T1000 (cell line): ENCODE results near the gene CLPX.
"Not testable (repeated sequence)": the region's sequence is repeated elsewhere in the genome, so short reads cannot be mapped to it uniquely, and the experiment has no call there.

Source experiments
- DNase-seq: peaks from one replicate; lab custom pipeline; 2025; ENCODE audit warnings: mixed read lengths; lab: John Stamatoyannopoulos, UW

The CLPX gene

DNA sequence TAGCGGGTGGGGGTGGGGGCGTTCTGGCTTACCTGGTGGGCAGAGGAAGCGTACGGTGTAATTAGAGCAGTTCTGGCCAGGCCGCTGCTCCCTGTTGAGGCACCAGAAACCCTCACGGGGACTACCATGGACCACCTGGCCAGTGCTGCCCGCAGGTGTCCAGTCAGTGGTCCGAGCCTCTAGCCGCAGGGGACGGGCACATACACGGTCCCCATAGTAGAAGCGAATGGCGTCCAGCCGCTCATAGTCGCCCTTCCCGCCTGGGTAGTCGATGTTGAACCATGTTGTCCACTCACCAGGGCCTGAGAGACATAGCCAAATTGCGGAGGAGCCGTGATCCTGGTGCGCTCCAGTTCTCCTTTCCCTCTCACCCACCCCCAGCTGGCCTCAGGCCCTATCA is 21.6 kb upstream of the CLPX start:
- DNase-seq: no peak

DNA sequence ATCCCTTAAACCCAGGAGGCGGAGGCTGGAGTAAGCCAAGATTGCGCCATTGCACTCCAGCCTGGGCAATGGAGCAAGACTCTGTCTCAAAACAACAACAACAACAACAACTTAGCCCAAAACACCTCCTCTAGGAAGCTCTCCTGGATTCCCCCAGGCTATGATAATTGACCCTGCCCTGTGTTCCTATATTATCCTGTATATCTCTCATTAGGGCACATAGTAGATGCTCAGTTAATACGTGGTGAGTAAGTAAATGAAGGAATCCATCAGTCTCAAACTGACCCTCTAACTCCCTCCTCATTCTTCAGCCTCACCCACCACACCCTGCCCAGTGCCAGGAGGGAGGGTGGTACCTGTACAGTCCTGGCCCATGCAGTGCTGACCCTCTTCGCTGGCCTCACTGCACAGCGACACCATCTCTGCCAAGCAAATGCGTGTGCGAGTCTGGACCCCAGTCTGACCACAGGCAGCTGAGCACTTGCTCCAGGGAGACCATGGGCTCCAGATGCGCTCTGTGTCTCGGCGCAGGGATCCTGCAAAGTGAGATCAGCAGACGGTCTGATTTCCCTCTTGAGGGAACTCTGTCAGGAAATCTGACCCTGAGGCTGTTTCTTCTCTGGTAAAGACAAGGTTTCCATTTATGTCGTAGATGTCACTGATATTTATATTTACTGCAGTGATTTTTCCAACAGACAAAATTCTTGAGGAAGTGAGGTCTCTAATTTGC is 20.0 kb upstream of the CLPX start:
- no peak for DNase-seq

DNA sequence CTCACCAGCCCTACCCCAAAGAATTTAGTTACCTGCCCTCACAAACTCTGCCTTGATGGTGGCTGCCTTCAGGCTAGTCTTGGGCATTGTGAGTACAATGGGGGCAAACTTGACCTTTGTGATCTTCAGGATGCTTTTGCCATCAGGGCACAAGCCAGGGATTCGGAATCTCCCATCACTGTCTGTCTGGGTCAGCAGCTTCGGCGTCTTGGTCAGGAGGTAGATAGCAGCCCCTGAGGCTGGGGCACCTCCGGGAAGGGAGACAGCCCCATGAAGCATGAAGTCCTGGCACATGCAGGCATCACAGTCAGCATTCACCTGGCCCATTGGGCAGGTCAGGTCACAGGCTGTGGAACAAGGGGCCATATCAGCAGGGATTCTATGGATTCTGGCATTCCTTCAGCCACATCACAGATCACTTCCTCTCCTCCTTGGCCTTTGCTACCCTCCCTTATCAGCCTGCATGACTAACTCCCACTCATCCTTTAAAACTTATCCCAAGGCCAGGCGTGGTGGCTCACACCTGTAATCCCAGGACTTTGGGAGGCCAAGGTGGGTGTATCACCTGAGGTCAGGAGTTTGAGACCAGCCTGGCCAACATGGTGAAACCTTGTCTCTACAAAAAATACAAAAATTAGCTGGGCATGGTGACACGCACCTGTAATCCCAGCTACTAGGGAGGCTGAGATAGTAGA is 19.2 kb upstream of the CLPX start:
- DNase-seq: no peak

DNA sequence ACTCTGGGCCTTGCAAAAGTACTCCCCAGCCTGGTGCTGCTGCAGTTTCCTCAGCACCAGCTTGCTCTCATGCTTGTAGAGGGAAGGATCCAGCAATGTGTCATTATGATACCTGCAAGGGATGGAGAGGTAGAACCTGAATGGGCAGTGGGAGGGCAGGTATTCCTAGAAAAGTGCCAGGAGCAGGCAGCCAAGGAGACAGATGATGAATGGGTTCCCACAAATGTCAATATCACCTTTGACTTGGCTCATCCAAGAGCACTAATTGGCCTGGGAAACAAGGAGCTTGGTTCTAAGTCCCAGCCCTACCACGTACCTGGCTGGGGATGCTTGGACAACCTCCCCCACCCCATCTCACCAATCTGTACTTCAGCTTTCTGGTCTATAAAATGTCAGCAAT is 16.8 kb upstream of the CLPX start:
- DNase-seq: no peak

DNA sequence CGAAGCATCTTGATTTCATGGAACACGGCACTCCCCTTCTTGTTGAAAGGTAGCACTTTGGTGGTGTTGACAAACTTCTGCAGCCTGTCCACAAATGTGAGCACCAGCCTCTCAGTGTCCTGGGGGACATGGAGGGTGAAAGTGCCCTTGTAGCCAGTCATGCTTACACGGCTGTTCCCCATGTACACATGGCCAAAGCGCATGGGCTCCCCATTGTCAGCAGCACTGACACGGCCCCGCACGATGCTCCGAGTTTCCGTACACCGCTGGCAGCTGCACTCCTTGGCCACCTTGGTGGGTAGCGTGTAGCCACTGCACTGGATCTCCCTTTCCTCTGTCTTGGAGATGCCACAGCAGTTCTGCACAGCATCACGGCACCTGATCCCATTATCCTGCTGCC is 13.4 kb upstream of the CLPX start:
- no peak for DNase-seq

DNA sequence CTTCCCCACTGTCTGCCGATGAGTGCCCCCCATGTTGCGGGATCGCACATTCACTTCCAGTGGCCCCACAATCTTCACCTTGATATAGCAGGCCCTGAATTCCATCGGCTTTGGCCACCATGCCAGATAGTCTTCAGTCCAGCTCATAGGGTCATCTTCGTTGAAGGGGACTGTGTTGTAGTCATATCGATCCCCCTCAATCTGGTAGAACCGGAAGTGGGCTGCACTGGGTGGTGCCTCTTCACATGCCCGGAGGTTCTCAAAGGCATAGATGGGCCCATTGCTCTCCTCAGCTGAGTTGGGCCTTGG is 12.1 kb upstream of the CLPX start:
- DNase-seq: no peak

DNA sequence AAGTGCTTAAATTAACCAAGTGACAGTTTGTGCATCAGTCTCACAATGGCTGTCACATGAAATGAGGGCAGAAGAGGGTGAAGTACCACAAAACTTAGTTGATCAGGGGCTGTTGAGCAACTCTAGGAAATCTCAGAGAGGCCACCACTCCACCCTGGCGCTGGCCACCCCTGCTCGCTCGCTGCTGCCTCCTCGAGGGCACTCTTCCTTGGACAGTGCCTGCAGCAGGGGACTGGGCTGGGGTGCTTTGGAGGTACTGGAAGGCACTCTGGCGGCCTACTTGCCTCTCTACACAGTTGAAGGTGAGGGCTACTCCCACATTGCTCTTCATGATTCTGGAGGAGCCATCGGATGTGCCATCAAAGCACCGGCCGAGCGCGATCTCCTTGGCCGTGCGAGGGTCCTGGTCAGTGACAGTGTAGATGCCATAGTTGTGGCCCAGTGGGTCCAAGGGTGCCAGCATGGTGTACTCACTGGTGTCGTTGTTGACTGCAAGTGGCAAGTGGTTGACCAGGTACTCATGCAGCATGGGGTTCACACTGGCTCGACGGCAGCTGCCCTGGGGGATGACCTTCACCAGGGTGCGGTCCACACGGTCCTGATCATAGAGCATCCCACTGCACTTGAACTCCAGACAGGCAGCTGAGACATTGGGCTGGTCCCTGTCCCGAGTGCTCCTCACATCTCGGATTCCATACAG is 11.6 kb upstream of the CLPX start:
- no peak for DNase-seq

DNA sequence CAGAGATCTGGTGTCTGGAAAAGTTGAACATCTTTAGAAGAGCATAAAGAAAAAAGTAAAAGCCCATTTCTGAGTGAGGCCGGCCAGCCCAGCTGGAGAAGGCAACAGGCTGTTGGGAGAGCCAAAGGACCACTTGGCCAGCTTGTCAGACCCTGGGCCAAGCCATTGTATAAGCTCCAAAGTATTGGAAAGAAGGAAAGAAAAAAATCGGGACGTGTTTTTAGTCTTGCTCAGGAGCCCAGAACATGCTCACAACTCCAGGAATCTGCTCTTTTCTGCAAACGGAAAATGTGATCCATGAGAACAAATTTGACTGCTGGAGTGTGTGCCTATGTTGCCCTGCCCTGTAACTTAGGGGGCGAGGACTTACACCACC is 10.4 kb upstream of the CLPX start:
- DNase-seq: no peak

DNA sequence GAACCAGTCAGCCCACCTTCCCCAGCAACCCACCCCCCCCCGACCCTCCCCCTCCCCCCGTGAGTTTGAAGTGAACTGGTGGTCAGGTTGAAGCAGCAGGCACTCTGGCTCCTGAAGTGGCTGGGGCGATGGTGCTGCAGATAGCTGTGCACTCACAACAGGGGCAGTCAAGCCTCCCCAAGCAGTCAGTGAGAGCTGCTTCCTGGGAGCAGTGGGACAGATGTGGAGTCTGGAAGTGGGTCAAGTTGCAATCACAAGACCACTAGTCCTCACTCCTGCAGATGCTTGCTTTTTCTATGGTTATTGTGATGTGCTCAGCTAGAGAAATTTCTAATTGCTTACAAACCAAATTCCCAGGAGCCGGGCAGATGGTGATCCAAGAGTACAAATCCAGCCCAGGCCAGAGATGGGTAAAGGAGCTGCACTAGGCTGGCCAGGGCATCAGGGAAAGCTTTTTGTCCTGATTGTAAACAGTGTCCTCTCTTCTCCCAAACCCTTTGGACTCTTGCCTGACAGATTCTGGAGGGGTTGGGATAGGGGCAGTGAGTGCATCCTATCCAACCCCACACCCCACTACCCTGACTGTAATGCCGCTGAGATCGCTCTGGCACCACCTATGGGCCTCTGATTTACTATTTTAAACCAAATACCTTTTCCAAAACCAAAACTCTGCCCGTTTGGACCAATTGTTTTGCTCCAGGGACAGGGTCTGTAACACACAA is 9.8 kb upstream of the CLPX start:
- DNase-seq: no peak

DNA sequence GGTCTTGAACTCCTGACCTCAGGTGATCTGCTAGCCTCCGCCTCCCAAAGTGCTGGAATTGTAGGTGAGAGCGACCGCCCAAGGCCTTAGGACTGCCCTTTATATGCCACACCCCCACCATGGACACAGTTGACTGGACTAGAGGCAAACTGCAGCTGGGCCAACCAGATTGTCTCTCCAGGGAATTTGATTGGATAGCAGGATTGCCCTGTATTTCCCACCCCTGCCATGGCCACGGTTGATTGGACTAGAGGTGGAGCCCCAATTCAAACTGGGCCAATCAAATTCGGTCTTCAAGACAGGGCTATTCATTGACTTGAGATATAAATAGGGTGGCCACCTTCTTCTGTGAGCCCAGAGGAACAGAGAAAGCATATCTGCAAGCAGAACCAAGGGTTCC is 6.9 kb upstream of the CLPX start:
- DNase-seq: no peak

DNA sequence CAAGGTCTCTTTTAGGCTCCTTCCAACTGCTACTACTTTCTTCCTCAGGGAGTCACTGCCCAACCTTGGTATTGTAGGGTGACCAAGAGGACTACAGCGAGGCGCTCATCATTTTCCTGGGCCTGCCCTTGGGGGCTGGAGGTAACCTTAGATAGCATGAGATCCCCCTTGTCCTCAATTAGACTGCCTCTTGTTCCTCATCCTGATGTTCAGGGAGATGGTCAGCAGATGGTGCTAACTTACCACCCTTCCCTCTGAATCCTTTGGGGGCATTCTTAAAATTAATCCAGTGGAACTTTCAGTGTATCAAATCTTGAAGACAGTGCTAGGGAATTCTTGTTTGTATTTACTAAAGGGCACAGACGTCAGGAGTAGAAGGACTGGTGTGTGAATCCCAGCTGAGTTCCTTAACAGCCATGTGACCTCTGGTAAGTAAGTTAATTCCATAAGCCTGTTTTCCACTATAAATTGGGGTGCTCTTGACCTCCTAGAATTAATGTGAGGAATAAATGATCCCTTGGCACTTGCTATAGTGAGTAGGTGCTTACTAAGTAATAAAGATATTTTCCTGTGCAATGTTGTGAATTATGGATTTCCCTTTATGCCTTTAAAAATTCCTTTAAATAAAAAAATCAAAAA is 4.1 kb upstream of the CLPX start:
- peak; percentile 31 for DNase-seq

DNA sequence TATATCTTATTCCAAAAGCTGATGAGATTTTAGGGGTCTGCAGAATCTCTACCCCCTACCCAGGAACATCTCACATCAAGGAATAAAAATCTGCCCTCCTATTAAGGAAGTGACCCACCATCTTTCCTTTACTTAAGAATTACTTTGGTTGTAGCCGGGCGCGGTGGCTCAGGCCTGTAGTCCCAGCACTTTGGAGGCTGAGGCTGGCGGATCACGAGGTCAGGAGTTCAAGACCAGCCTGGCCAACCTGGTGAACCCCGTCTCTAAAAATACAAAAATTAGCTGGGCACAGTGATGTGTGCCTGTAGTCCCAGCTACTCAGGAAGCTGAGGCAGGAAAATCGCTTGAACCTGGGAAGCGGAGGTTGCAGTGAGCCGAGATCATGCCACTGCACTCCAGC is 3.3 kb upstream of the CLPX start:
- not testable (repeated sequence) for DNase-seq

DNA sequence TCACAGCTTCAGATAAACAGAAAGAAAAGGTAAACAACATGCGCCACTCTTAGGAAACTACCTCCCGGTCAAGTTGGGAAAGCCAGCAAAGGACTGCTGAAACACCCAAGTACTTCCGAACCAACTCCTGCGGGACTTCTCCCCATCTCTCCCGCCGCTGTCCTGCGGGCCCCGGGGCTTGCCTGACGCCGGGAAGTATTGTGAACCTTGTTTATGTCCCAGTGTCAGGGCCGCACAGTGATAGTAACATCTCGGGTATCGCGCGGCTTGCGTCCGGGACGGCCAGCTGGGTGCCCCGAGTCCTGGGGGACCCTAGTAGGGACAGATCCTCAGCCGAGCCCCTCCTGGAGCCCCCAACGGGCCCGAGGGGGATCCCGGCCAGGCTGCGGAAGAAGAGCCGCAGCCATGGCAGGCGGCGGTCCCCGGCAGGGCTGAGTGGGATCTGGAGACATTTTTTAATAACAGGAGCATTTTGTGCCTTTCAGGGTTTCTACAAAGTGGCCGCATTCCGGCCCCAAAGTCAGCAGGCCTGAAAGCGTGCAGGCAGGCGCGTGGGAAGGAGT is 756 bp downstream of the CLPX start:
- peak; percentile 7 for DNase-seq

DNA sequence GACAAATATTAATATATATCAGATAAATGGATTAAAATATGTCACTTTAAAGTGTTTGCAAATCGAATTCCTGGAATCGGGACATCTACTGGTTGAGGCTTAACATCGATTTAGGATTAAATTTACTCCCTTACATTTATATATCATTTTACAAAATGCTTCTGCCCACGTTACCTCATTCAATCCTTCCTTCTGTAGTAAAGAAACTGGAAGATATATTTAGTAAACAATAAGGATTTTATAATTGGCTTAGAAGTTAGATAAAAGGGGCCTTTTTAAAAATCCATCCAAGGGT is 1.3 kb downstream of the CLPX start:
- no peak for DNase-seq

DNA sequence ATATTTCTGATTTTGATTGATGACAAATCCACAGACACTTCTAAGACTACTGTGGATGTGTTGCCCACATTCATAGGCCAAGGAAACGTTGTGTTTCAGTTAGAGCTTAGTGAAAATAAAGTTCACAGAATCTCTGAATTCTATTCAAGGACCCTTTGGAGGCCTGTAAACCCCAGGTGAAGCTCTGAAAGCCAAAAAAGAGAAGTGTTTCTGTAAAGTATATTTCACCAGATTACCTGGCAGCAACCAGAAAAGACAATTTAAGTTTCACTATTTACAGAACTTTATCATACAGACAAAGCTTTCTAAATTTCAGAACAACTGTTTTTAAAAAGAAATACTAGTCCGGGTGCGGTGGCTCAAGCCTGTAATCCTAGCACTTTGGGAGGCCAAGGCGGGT is 2.6 kb downstream of the CLPX start:
- DNase-seq: no peak

DNA sequence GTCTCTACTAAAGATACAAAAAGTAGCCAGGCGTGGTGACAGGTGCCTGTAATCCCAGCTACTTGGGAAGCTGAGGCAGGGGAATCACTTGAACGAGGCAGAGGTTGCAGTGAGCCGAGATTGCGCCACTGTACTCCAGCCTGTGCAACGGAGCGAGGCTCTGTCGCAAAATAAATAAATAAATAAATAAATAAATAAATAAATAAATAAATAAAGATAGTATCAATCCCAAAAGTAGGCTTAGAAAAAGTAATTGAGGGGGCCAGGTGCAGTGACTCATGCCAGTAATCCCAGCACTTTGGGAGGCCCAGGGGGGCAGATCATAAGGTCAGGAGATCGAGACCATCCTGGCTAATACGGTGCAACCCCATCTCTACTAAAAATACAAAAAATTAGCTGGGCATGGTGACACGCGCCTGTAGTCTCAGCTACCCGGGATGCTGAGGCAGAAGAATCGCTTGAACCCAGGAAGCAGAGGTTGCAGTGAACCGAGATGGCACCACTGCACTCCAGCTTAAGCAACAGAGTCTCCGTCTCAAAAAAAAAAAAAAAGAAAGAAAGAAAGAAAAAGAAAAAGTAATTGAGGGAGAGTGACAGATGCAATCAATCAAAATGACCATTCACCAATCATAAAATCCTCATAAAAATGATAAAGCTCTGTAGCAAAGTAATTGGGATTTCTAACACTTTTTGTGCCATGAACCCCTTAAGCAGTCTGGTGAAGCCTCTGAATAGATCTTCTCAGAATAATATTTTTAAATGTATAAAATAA is 3.4 kb downstream of the CLPX start:
- DNase-seq: not testable (repeated sequence)

DNA sequence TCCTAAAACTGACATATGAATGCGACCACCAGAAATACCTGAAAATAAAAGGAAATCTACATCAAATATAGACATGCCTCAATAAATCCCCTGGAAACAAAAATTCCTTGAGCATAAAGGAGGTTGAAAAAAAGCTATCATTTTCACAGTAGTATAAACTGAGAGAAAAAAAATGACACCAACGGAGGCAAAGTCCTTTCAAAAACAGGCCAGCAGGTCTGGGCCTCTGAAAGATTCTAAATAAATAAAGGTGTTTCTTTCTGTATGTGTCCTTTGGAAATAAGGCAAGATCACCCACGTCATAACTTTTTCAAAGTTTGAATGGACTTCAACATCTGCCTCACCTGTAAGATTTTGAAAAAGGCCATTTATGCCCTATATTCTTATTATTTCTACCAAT is 5.0 kb downstream of the CLPX start:
- DNase-seq: no peak

DNA sequence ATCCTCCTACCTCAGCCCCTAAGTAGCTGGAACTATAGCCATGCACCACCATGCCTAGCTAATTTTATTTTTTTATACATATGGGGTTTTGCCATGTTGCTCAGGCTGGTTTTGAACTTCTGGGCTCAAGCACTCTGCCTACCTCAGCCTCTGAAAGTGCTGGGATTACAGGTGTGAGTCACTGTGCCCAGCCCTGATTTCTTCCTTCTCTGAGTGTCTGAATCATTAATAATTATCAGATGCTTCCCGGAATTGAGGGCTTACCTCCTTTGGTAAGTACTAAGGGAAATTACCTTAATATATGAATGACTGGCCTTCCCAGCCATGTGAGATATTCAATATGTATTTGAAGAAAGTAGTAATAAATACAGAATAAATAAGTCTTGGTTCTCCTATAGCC is 7.2 kb downstream of the CLPX start:
- no peak for DNase-seq

DNA sequence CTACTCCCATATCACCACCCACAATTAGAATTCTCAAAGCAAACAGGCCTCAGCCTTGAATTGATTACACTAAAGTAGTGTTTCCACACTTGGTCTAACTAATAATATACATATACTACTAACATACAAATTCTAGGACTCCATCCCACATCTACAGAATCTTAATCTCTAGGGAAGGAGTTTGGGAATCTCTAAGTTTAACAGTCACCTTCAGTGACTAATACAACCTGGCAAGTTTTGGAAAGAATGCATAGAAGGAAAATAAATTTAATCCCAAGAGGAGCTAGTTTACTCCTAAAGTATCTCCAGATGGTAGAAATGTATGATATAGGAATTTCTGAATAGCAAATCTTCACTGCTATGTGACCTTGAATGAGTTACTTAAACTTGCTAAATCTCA is 9.1 kb downstream of the CLPX start:
- DNase-seq: no peak

DNA sequence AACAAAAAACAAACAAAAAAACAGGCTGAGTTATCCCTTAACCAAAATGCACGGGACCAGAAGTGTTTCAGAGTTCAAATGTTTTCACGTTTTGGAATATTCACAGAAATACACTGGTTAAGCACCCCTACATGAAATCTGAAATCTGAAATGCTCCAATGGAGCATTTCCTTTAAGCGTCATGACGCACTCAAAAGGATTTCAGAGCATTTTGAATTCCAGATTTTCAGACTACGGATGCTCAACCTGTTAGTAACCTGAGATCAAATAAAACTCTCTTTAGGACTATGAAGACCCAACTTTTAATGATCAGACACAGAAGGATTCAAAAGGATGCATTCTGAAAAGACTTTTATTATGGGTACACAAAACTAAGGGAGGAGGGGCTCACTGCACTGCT is 9.6 kb downstream of the CLPX start:
- no peak for DNase-seq

DNA sequence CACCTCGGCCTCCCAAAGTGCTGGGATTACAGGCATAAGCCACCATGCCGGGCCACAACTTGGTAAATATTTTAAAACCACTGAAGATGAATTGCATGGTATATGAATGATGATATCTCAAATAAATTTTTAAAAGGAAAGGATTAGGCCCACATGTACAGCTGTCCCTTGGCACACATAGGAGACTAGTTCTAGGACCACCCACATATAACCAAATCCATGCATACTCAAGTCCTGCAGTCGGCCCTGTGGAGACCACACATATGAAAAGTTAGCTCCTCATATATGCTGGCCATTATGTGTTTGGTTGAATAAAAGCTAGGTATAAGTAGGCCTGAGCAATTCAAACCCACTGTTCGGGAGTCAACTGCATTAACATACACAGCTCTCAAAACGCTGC is 10.6 kb downstream of the CLPX start:
- DNase-seq: no peak

DNA sequence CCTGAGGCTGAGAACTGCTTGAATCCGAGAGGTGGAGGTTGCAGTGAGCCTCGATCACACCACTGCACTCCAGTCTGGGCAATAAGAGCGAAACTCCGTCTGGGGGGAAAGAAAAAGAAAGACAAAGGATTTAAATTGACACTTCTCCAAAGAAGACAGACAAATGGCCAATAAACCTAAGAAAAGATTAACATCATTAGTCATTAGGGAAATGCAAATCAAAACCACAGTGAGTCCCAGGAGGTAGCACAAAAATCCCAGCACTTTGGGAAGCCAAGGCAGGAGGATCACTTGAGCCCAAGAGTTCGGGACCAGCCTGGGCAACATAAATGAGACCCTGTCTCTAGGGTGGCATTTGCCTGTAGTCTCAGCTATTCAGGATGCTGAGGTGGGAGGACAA is 12.6 kb downstream of the CLPX start:
- no peak for DNase-seq
